Effector memory CD4-positive, alpha-beta T cell (primary cell): ENCODE measurements around the gene ERH.
"Not testable (repeated sequence)": the region's sequence is repeated elsewhere in the genome, so short reads cannot be mapped to it uniquely, and the experiment has no call there.

Experiments
- DNase-seq, 3 donors: peaks; one replicate each; pipeline ENCODE4 v3.0.0-alpha.2; 2020
- H3K27ac ChIP-seq: 2 replicates; pipeline ENCODE4 v1.7.0; 2013; ENCODE audit warnings: mild to moderate bottlenecking, low read length, moderate library complexity; ENCODE audit not compliant: insufficient read depth, poor library complexity, severe bottlenecking
- H3K27me3 ChIP-seq: replicated peaks from 2 replicates; pipeline ENCODE4 v1.7.0; 2013; ENCODE audit warnings: mild to moderate bottlenecking, low read length; ENCODE audit not compliant: insufficient read depth, control insufficient read depth, poor library complexity, severe bottlenecking
- H3K36me3 ChIP-seq: 2 replicates; pipeline ENCODE4 v1.7.0; 2013; ENCODE audit warnings: mild to moderate bottlenecking, low read length, moderate library complexity; ENCODE audit not compliant: control insufficient read depth, insufficient read depth
- H3K4me1 ChIP-seq: 2 replicates; pipeline ENCODE4 v1.7.0; 2013; ENCODE audit warnings: low read length, mild to moderate bottlenecking; ENCODE audit not compliant: control insufficient read depth, insufficient read depth, poor library complexity, severe bottlenecking
- H3K4me3 ChIP-seq: 2 replicates; pipeline ENCODE4 v1.7.0; 2013; ENCODE audit warnings: low read length, low read depth, mild to moderate bottlenecking; ENCODE audit not compliant: insufficient read depth, poor library complexity, severe bottlenecking
- H3K9me3 ChIP-seq: 2 replicates; pipeline ENCODE4 v1.7.0; 2013; ENCODE audit warnings: mild to moderate bottlenecking, low read length, moderate library complexity; ENCODE audit not compliant: control insufficient read depth

Gene ERH

GRCh38 chr14:69424149-69424923, 26.2 kb upstream of the ERH start:
- Histone ChIP-seq H3K27me3 (no peaks in the 10 kb centered on the region), H3K4me3 (no peak overlapping the region), H3K36me3 (peaks cover 29% of the 10 kb centered on the region), H3K27ac (no peak overlapping the region), H3K9me3 (no peaks in the 10 kb centered on the region), H3K4me1 (no peaks in the 10 kb centered on the region)
- no peak for DNase-seq

- H3K4me1 ChIP-seq, result no peaks in the 10 kb centered on the region
These were observed 25.2 kb upstream of the ERH start for GRCh38 chr14:69423279-69423678.

GRCh38 chr14:69416087-69416486, 18.0 kb upstream of the ERH start:
- not testable (repeated sequence) for H3K9me3 ChIP-seq, H3K27me3 ChIP-seq, DNase-seq, H3K4me1 ChIP-seq, H3K4me3 ChIP-seq, H3K36me3 ChIP-seq, H3K27ac ChIP-seq

More at GRCh38 chr14:69423279-69423678, 25.2 kb upstream of the ERH start:
- H3K27ac ChIP-seq, result no peak overlapping the region
- no peaks in the 10 kb centered on the region for H3K27me3 ChIP-seq
- H3K9me3 ChIP-seq, result no peaks in the 10 kb centered on the region
- H3K36me3 ChIP-seq, result peaks cover 29% of the 10 kb centered on the region
- no peak for DNase-seq
- H3K4me3 ChIP-seq, result no peak overlapping the region

GRCh38 chr14:69413483-69413882, 15.4 kb upstream of the ERH start:
- Histone ChIP-seq H3K36me3 (no peaks in the 10 kb centered on the region), H3K4me3 (no peak overlapping the region), H3K27ac (no peak overlapping the region), H3K4me1 (no peaks in the 10 kb centered on the region), H3K27me3 (no peaks in the 10 kb centered on the region), H3K9me3 (no peaks in the 10 kb centered on the region)
- DNase-seq, result no peak

GRCh38 chr14:69408331-69408960, 10.3 kb upstream of the ERH start:
- Histone ChIP-seq H3K4me1 (no peaks in the 10 kb centered on the region), H3K27ac (no peak overlapping the region), H3K27me3 (no peaks in the 10 kb centered on the region), H3K4me3 (no peak overlapping the region), H3K36me3 (no peaks in the 10 kb centered on the region), H3K9me3 (no peaks in the 10 kb centered on the region)
- no peak for DNase-seq

GRCh38 chr14:69405762-69406161, 7.7 kb upstream of the ERH start:
- H3K9me3 ChIP-seq, result no peaks in the 10 kb centered on the region
- H3K4me1 ChIP-seq, result peaks cover 3% of the 10 kb centered on the region
- H3K27me3 ChIP-seq, result no peaks in the 10 kb centered on the region
- H3K4me3 ChIP-seq, result no peak overlapping the region
- no peak for DNase-seq
- H3K36me3 ChIP-seq, result no peaks in the 10 kb centered on the region
- H3K27ac ChIP-seq, result no peak overlapping the region

GRCh38 chr14:69404883-69405282, 6.8 kb upstream of the ERH start:
- Histone ChIP-seq H3K9me3 (no peaks in the 10 kb centered on the region), H3K27ac (no peak overlapping the region), H3K27me3 (no peaks in the 10 kb centered on the region), H3K4me3 (no peak overlapping the region), H3K36me3 (no peaks in the 10 kb centered on the region), H3K4me1 (peaks cover 8% of the 10 kb centered on the region)
- DNase-seq, result no peak

- no peak for DNase-seq
- Histone ChIP-seq H3K4me1 (peaks cover 12% of the 10 kb centered on the region), H3K9me3 (no peaks in the 10 kb centered on the region), H3K4me3 (no peak overlapping the region), H3K27ac (no peak overlapping the region), H3K36me3 (no peaks in the 10 kb centered on the region), H3K27me3 (no peaks in the 10 kb centered on the region)
These were observed 6.4 kb upstream of the ERH start for GRCh38 chr14:69404478-69404877.

GRCh38 chr14:69401841-69402240, 3.7 kb upstream of the ERH start:
- Histone ChIP-seq H3K4me3 (no peak overlapping the region), H3K4me1 (peaks cover 19% of the 10 kb centered on the region), H3K36me3 (no peaks in the 10 kb centered on the region), H3K9me3 (no peaks in the 10 kb centered on the region), H3K27ac (no peak overlapping the region), H3K27me3 (no peaks in the 10 kb centered on the region)
- DNase-seq, result no peak

- no peak for DNase-seq
- Histone ChIP-seq H3K4me3 (no peak overlapping the region), H3K36me3 (peaks cover 6% of the 10 kb centered on the region), H3K9me3 (no peaks in the 10 kb centered on the region), H3K27ac (no peak overlapping the region), H3K27me3 (no peaks in the 10 kb centered on the region), H3K4me1 (peaks cover 19% of the 10 kb centered on the region)
These were observed 2.1 kb upstream of the ERH start for GRCh38 chr14:69400154-69400553.
